Right ventricle myocardium inferior (tissue), 1 donor: ENCODE results near the gene LRRC7. TPM values are rescaled to one million over a fixed set of nuclear protein-coding genes. Genes with fewer than 3 reads are reported as not detected.

Source experiments
- ATAC-seq: fragments of 200-7000 bp; cut with Tn5 transposase; one replicate; pipeline ENCODE4 v1.9.1; 2020; ENCODE audit warnings: mild to moderate bottlenecking, moderate library complexity
- DNase-seq: peaks from one replicate; pipeline ENCODE4 v3.0.0; 2021; ENCODE audit errors: missing footprints
- intact Hi-C: fragments of 100-400 bp; cut with DNase I; formaldehyde crosslinking; loops from one replicate; pipeline ENCODE4 v1.11.0; 2022
- total RNA-seq: library from RNA; stranded (reverse); fragmentation: NEBNext Ultra II Directional; extraction: Animal tissue kit (Norgen Biotek cat#: 25700); gene quantifications from one replicate; pipeline ENCODE4 v1.2.1, GENCODE V29; 2021
- donor health status: DM: no; HTN: yes; CAD: no; lungs with severe emphysema.

Gene LRRC7
- total RNA-seq, 1 donor from 2014 or later: 3.3 TPM

DNA sequence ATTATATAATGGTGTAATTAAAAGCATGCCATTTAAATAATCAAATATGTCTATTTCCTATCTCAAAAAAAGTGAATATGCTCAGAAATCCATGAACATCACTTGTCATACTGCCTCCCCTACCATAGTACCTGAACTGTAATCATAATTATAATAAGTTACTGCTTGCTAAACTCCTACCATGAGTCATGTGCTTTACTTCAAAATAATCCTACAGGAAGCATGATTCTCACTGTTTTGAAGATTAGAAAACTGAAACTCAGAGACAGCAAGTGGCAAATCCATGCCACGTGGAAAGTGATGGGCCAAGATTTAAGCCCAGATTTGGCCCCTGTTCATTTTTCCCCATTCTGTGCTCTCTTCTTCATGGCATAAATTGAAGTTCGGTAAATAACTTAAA lies 5.2 kb downstream of the LRRC7 start:
- intact Hi-C loops: no loop called here
- ATAC-seq (no peak), DNase-seq (no peak)

DNA sequence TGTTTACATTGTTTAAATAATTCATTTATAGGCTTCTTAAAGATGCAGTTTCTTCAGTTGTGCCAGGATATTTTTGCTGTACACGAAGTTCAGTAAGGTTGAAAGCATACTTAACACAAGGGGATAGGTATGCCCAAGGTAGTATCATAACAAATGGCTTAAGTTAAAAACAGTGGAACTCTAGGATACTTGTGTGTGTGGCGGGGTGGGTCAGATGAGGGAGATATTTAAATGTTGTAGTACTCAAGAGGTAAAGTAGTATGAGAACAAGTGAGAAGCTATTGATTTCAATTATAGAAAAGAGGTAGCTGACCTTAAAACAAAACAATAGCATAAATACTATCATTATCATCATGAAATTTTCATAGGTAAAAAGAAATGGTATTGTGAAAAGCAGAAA lies 6.2 kb downstream of the LRRC7 start:
- DNase-seq: no peak
- no peak for ATAC-seq
- intact Hi-C loops: no loop called here

DNA sequence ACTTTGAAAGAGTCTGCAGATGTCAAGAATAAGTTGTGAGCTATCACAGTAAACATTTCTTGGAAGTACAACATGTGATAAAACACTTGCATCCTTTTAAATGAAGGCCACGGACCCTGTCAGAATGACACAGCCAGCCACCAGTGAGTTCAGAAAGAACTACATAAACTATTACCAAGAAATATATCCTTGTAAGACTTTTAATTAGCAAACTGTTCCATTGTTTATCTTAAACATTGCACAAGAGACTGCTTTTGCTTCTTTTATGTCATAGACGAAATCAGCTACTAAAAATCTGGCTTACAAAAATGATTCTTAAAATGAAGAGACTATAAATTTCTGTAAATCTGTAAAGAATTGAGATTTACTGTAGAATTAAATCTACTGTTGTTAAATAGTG lies 17.9 kb downstream of the LRRC7 start:
- ATAC-seq (no peak), DNase-seq (no peak)
- intact Hi-C loops: no loop called here

DNA sequence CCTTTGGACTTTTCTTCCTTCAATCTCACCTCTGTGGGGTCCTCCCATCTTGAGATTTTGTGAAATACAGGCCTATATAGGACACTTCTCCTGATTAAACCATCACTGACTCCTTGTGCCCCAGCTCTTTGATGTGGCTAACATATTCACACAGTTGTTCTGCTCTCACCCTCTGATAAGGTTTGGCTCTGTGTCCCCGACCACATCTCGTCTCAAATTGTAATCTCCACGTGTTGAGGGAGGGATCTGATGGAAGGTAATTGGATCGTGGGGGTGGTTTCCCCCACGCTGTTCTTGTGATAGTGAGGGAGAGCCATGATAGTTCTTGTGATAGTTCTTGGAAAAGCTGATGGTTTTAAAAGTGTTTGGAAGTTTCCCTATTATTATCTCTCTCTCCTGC lies 19.7 kb downstream of the LRRC7 start:
- no peak for DNase-seq
- no peak for ATAC-seq
- intact Hi-C loops: no loop called here

DNA sequence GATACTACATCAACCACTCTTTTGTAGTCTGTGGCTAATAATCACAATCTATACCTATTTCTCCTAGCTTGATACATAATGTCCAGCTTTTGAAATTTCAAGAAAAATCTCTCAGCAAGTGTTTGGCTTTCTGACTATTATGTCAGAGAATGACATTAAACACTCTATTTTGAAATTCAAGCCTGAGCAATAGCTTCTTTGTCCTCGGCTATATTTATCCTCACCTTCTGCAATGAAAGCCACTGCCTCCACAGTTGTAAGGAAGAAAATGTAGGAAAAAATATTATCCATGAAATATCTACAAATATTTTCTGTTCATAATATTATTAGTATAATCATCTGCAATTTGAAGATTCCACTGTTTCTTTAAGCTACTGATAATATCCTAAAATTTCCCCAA lies 22.1 kb downstream of the LRRC7 start:
- ATAC-seq: no peak
- DNase-seq: no peak
- intact Hi-C loops: no loop called here

DNA sequence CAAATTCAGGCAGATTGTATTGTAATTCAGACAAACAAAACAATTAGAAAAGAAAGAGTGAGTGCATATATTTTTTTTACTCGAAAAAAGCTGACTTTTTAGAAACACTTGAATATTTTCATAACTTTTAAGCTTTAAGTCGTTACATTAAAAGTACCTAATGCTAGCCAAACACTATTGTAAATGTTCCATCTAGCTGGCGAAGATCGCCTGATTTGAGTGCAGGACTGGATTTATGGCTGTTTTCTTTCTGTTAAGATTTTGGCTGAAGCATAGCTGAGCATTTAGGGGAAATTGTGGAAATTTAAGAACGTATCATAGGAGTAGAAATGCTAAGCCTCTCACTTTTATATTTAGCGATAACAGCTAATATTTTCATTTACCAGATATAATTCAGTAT lies 24.6 kb downstream of the LRRC7 start:
- no peak for DNase-seq
- intact Hi-C loops: no loop called here
- no peak for ATAC-seq

DNA sequence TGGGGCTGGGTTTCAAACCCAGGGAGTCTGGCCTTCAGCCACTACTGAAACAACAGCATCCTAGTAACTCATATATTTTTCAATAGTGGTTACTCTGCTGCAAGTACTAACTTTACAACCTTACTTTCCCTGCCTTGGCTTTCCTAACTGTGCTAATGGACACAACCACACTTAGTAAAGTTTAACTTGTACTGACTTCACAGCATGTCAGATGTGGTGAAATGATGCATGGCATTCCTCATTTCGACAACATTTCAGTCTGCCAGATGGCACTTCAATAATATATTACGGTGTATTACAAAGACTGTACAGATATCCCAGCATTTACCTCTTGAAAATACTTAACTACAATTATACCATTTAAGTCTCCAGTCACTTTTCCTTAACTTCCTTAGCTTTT lies 27.8 kb downstream of the LRRC7 start:
- ATAC-seq (no peak), DNase-seq (no peak)
- intact Hi-C loops: no loop called here

DNA sequence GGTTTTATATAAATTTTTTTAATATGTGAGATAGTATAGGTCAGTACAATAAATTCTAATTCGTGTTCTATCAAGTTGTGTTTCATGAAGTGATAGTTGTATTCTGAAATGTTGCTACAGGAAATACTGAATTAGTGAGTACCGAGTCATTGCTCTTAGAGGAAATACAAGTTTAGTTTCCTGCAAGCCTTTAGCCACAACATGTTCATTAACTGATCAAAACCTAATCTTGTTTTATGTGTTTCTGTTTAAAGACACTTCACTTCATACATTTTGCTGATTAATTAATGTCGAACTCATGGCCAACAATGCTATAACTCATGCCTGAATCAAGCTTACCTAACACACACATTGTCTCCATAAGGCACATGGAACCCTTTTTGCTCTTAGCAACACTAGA lies 43.6 kb downstream of the LRRC7 start:
- DNase-seq (no peak), ATAC-seq (no peak)
- intact Hi-C loops: no loop called here

DNA sequence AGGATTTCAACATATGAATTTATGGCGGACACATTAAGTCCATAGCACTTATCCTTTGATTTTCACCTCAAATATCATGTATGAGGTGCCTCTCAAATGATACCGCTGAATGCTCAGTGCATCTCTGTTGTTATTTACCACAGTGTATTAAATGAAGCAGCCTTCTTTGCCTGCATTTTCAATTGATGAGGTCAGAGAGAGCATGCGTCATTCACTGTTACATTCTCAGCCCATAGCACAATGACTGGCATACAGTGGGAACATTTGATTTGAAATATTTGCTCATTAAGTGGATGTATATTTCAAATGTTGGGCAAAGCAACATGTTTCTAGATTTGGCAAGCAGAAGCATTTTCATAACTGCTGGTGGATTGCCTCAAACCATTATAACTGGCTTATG lies 45.7 kb downstream of the LRRC7 start:
- ATAC-seq (no peak), DNase-seq (no peak)
- intact Hi-C loops: no loop called here

DNA sequence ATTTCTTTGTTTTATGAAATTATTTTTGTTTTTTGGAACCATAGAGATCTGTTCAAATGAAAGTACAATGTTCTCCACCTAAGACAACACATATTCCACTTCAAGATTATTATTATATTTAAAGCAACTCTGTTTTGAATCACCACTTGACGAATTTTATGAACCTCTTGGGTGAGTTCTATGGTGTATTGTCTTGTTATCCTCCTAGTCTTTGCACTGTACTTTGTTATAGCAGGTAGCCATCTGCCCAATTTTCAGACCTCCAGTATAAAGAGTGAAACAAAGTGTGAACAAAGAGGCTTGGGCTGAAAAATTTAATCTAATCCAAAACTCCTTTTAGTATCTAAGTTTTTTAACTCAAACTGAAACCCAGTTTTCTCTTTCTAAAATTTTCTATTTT lies 71.0 kb downstream of the LRRC7 start:
- DNase-seq (no peak), ATAC-seq (no peak)
- intact Hi-C loops: no loop called here

DNA sequence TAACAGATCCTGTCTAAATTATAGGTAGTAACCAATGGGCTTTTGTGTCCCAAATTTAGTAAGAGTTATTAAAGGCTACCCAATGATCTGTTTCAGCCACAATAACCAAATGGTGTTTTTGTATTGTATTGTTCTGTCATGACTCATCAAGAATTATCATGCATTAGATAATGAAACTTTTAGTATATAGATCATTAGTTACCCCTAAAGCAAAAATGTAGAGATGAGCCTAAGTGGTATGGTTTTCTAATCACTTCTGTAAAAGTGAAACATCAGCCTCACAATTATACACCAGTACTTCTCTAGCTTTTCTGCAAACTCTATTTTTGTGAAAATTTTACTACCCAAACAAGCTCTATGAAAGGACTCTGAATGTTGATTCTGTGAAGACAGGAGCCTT lies 71.4 kb downstream of the LRRC7 start:
- ATAC-seq (no peak), DNase-seq (no peak)
- intact Hi-C loops: no loop called here

DNA sequence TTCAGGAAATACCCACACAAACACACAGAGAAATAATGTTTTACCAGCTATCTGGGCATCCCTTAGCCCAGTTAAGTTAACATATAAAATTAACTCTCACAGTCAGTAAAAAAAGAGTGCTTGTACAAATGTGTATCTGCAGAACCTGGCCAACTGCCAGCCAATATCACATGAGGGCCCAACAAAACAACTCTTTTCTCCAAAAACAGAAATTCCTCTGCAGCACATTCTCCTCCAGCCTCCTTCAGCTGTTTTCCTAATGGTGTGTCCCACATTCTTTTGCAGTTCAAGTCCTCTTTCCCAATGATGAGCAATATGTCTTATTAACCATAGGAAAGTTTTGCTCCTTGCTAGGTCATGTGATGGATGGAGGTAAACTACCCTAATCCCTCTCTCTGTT lies 75.5 kb downstream of the LRRC7 start:
- ATAC-seq (no peak), DNase-seq (no peak)
- intact Hi-C loops: no loop called here

DNA sequence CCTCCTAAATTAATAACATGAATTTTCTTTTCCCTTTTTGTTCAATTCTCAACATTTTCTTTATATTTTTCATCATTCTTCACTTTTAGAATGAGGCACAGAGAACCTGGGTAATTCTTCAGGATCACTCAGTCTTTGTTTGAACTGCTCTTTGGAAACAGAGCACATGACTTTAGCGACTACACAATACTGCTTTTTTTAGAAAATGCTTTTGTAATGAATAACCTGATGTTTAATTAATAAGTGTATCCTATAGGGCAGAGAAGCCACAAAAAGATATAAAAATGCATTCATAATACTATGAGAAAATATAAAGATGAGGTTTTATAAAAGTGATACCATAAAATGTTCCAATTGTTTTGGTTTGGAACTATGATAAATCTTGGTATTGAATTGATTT lies 77.8 kb downstream of the LRRC7 start:
- DNase-seq (no peak), ATAC-seq (no peak)
- intact Hi-C loops: no loop called here

DNA sequence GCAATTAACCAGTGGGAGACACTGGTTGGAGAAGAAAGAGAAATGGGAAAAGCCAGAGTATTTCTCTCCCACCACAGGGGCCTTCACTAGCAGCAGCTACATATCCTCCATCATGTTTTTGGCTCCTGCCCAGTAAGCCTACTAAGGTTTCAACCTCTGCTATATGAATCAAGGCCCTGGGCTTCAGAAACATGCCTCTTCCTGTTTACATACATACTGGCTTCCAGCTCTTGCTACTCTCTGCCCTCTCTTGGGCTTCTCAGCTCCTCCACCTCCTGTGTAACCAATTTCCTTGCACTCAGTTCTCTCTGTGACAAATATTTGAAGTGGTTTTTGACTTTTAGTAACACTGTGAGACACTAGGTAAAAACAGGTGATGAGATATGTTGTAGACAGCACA lies 80.8 kb downstream of the LRRC7 start:
- DNase-seq (no peak), ATAC-seq (no peak)
- intact Hi-C loops: no loop called here

DNA sequence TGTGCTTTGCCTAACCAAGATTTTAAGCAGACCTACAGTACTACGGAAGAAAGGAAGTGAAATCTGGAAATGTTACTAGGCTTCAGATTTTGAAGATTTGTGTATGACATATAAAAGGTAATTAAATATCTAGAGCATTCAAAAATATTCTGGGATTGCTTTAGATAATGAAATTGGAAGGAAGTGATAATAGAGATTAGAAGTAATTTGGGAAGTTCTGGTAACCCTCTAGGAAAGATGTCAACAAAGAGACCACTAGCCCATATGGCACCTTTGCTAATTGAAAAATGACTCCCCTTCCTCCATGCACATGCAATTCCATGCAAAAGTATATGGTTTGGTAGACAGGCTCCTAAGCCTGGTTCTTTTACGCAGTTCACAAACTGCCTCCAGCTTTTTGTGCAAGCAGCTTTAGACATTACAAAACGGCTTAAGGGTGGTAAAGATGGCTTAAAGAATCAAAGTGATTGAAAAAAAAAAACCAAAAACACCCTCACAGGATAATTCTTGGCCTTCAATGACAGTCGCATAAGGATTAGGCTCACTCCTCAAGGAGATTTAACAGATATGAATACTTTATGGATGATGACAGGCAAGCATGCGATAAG lies 81.8 kb downstream of the LRRC7 start:
- intact Hi-C loops: no loop called here
- no peak for DNase-seq
- no peak for ATAC-seq

DNA sequence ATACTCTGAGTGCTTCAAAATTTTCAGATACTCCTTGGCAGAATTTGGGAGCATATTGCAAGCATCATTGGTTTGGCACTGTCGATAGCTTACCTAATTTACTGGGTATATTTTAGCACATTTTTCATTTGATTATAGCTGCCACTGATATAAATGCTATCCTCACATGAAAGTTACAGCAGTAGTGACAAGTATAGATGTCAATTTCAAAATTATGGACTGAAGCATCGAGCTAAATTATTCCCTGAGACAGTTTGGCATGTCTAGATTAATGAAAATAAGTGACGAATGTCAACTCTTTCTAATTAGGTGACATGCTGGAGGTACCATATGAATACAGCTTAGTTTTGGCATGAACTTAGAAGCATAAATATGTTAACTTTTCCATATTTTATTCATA lies 83.1 kb downstream of the LRRC7 start:
- DNase-seq (no peak), ATAC-seq (no peak)
- intact Hi-C loops: no loop called here

DNA sequence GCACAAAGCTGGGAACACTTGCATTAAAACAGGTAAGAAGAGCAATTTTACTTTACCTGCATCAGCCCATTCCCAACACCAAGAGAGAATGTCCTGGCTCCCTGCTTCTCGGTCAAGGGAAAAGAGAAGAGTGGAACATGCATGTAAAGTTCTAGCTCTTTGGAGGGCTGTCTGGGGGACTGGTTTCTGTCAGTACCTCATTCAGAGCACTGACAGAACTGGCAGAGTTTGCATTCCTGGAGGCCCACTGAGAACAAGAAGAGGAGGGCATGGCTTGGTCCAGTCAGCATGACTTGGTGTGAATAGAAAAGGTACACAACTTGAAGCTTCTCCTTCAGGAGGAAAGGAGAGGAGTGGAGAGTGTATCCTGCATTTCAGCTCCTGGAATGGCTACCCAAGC lies 83.9 kb downstream of the LRRC7 start:
- intact Hi-C loops: no loop called here
- ATAC-seq: peak; percentile 52
- DNase-seq: no peak

DNA sequence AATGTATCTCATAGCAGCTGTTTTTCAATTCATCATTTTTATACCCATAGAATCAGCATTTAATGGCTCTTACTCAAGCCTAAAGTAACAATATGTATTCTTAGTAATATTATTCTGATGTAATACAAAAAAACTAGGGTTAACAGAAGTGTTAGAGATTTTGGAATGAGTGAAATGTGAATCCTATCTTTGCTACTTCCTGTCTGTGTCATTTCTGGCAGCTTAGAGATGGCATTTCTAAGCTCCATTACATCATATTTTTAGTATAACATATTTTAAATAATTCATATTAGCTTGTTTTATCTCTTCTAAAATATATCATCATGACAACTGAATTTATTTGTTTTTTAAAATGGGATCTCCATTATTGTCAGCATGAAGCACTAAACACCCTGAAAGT lies 90.2 kb downstream of the LRRC7 start:
- ATAC-seq (no peak), DNase-seq (no peak)
- intact Hi-C loops: no loop called here

DNA sequence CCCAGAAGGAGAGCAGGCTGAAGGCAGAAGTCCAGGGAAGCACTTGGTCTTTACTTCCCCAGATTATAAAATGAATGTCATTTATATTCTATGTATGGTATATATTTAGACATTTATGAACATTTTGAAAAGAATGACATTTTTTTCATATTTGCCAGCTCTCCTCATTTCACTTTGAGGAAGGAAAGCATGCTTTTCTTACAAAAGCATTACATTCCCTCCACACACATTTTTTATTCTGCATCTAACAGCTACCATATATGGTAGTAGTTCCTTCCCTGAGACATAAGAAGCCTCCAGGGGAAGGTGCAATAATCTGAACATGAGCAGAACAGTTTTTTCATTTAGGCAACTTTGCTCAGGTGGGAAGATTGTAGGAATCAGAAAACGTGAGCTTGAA lies 94.0 kb downstream of the LRRC7 start:
- intact Hi-C loops: no loop called here
- ATAC-seq: no peak

DNA sequence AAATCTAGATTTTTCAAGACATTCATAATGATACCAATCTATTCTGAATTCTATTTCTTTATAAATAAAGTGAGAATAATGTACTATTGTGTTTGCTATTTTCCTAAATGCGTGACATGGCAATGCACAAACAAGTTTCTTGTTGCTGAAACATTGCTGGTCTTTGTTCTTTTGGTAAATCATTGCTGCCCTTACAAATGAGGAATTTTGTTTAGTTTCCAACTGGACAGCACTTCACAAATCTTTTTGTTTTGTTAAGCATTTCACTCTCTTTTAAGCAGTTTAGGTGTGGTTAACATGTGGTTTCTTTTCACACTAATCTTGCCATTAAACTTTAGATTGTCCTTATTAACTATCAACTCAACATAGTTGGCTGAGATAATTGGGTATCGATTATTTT lies 94.6 kb downstream of the LRRC7 start:
- DNase-seq (no peak), ATAC-seq (no peak)
- intact Hi-C loops: no loop called here

More for the DNA sequence above, 94.0 kb downstream of the LRRC7 start:
- no peak for DNase-seq

DNA sequence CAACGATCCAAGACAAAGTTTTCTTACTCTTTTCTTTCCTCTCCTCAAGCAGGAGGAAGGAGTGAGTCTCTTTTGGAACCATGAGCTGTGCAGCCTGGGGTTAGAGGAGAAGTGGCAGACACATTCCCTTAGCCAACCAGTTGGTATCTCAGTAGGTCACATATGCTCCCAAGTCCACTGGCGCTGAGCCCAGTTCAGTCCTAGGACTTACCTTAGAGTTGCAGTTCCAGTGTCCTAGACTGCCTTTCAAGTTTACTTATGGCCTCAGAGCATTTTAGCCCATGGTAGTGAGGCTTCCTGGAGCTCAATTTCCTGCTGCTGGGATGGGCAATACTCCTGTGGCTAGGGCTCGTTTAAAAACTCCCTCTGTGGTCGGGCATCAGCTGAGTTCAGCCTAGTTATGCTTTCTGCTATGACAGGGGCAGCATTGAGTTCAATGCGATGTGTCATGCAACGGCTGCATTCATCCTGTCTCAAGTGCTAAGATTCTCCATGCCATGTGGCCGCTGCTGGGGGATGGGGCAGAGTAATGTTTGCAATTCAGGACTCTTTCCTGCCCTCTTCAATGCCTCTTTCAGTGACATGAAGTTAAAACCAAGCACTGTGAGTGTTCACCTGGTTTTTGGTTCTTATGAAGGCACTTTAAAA lies 103.8 kb downstream of the LRRC7 start:
- DNase-seq (peak; percentile 53), ATAC-seq (no peak)
- intact Hi-C loops: no loop called here
